ENCODE results near the gene MGAT5.

MGAT5 gene

GRCh38 chr2:134410831-134411231, 157.0 kb downstream of the MGAT5 start:
- peak in 1 of 10 donors; percentile 31 for DNase-seq
- intact Hi-C loops (cut with DNase I) = loop anchor here (5.0 to 10.0 kb wide), 2 partner anchors 34 to 526 kb away; no protein-coding TSS in a partner anchor

GRCh38 chr2:134411279-134411827, 157.5 kb downstream of the MGAT5 start:
- peak in 4 of 10 donors; percentile 26 to 84 (median 74) for DNase-seq
- intact Hi-C loops (cut with DNase I) = loop anchor here (5.0 to 10.0 kb wide), 2 partner anchors 34 to 527 kb away; no protein-coding TSS in a partner anchor

- peak; percentile 71 to 97 (median 82) for DNase-seq
- intact Hi-C loops (cut with DNase I) = loop anchor here (1.0 to 10.0 kb wide), 4 partner anchors 35 to 527 kb away; no protein-coding TSS in a partner anchor
These were observed 158.2 kb downstream of the MGAT5 start for GRCh38 chr2:134411828-134412638.

DNA sequence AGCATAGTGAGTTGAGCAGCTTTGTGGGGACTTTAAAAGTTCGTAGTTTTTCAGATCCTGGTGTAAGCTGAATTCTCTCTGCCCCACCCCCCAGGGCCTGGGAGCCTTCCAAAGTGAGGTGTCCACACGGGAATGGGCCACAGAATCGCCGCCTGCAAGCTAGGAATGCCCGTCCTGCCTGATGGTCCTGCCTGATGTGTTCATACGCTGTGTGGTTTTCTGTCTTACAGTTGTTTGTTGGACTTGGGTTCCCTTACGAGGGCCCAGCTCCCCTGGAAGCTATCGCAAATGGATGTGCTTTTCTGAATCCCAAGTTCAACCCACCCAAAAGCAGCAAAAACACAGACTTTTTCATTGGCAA, 158.7 kb downstream of the MGAT5 start:
- peak in 6 of 10 donors; percentile 15 to 88 (median 62) for DNase-seq
- intact Hi-C loops (cut with DNase I) = loop anchor here (1.0 to 10.0 kb wide), 4 partner anchors 35 to 528 kb away; no protein-coding TSS in a partner anchor

- no peak for DNase-seq
- intact Hi-C loops (cut with DNase I) = loop anchor here (5.0 to 10.0 kb wide), 2 partner anchors 36 to 529 kb away; no protein-coding TSS in a partner anchor
These were observed 159.6 kb downstream of the MGAT5 start for GRCh38 chr2:134413430-134413829.

DNA sequence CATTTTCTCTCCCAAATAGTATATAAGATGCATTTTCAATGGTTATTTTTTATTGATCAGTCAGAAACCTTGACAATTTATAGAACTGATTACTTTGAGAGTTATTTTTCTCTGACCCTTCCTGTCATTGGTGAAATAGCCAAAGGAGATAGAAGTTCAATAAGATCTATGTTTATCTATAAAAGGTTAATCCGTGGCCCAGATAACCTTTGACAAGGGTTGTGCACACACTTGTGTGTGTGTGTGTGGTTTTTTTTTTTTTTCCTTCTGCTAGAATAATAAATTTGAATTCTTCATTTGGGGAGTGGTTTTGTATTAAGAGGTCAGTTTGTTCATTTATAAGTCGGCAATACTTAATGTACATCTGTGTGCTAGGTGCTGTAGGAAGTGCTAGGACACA, 160.0 kb downstream of the MGAT5 start:
- intact Hi-C loops (cut with DNase I) = loop anchor here (5.0 to 10.0 kb wide), 2 partner anchors 37 to 529 kb away; no protein-coding TSS in a partner anchor
- no peak for DNase-seq

- intact Hi-C loops (cut with DNase I) = loop anchor here (10.0 kb wide), 1 partner anchor 531 kb away; no protein-coding TSS in a partner anchor
- no peak for DNase-seq
These were observed 162.1 kb downstream of the MGAT5 start for GRCh38 chr2:134416018-134416417.

DNA sequence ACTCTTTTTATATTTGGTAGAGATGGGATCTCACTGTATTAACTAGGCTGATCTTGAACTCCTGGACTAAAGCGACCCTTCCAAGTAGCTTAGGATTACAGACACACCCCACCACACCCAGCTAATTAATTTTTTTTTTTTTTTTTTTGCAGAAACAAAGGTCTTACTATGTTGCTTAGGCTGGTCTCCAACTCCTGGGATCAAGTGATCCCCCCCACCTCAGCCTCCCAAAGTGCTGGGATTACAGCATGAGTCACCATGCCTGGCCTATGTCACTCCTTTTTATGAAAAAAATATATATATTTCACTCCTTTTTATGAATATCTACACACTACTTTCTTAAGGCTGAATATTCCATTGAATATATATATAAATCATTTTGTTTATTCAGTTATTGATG, 162.8 kb downstream of the MGAT5 start:
- DNase-seq = no peak
- intact Hi-C loops (cut with DNase I) = loop anchor here (10.0 kb wide), 1 partner anchor 532 kb away; no protein-coding TSS in a partner anchor

GRCh38 chr2:134417968-134418582, 164.2 kb downstream of the MGAT5 start:
- intact Hi-C loops (cut with DNase I) = loop anchor here (10.0 kb wide), 1 partner anchor 533 kb away; no protein-coding TSS in a partner anchor
- no peak for DNase-seq

GRCh38 chr2:134420259-134420658, 166.4 kb downstream of the MGAT5 start:
- no peak for DNase-seq
- intact Hi-C loops (cut with DNase I) = no loop called here

DNA sequence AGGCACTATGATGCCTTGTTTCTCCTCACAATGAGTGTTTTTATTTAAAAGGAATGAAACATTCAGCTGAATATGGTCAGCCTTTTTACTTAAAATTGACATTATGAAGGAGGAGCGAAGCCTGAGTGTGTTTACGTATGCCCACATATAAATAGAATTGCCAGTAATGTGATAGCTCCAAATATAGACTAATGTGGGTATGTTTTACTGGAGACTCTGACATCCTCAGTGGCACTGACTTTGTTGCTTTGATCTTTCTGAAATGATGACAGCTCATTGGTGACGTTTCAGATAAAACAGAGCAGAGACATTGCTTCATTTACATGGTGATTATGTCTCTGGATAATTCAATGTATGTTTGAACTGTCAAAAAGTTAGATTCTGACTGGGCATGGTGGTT, 167.0 kb downstream of the MGAT5 start:
- intact Hi-C loops (cut with DNase I) = no loop called here
- no peak for DNase-seq

- intact Hi-C loops (cut with DNase I) = no loop called here
- DNase-seq = no peak
These were observed 167.9 kb downstream of the MGAT5 start for GRCh38 chr2:134421556-134422328.

- intact Hi-C loops (cut with DNase I) = no loop called here
These were observed 172.0 kb downstream of the MGAT5 start for GRCh38 chr2:134425724-134426496.

GRCh38 chr2:134426721-134427120, 172.8 kb downstream of the MGAT5 start:
- no peak for DNase-seq
- intact Hi-C loops (cut with DNase I) = no loop called here

More at GRCh38 chr2:134425724-134426496, 172.0 kb downstream of the MGAT5 start:
- no peak for DNase-seq

- no peak for DNase-seq
- intact Hi-C loops (cut with DNase I) = no loop called here
These were observed 176.0 kb downstream of the MGAT5 start for GRCh38 chr2:134429886-134430285.

GRCh38 chr2:134431838-134432434, 178.1 kb downstream of the MGAT5 start:
- no peak for DNase-seq
- intact Hi-C loops (cut with DNase I) = no loop called here

- DNase-seq = peak in 1 of 10 donors; percentile 0
- intact Hi-C loops (cut with DNase I) = no loop called here
These were observed 178.6 kb downstream of the MGAT5 start for GRCh38 chr2:134432435-134432883.

- intact Hi-C loops (cut with DNase I) = no loop called here
- DNase-seq = peak in 1 of 10 donors; percentile 18
These were observed 179.6 kb downstream of the MGAT5 start for GRCh38 chr2:134433469-134433868.

DNA sequence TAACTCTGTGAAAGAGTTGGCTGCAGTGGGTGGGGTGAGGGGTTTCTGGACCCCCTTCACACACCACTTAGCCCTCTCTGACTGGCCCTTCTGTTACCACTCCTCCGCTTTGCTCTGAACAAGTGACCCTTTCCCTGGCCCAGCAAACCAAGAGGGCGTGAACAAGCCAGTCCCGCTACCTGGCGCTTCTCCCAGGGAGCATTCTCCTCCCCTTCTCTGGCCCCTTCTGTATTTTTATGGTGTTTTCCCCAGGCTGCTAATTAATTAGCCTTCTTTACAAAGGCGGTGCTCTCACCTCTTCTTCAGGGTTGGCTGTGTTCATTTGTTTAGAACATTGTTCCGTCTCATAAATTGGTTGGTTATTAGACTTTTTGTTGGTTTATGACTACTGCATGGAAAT, 180.1 kb downstream of the MGAT5 start:
- intact Hi-C loops (cut with DNase I) = no loop called here
- peak in 1 of 10 donors; percentile 69 for DNase-seq
